HUES64 (cell line): ENCODE measurements around the gene ARHGAP15.

ENCODE experiments used
- H3K27ac ChIP-seq: 2 replicates; pipeline ENCODE4 v1.7.0; 2013; ENCODE audit warnings: low read depth, low read length, inconsistent platforms
- H3K27me3 ChIP-seq: 2 replicates; pipeline ENCODE4 v1.6.1; 2013; ENCODE audit warnings: mild to moderate bottlenecking, low read length; ENCODE audit not compliant: insufficient read depth
- H3K36me3 ChIP-seq: 2 replicates; pipeline ENCODE4 v1.6.1; 2013; ENCODE audit warnings: mild to moderate bottlenecking, low read length; ENCODE audit not compliant: insufficient read depth
- H3K4me1 ChIP-seq: 2 replicates; pipeline ENCODE4 v1.6.1; 2013; ENCODE audit warnings: mild to moderate bottlenecking, low read length, moderate library complexity; ENCODE audit not compliant: insufficient read depth
- H3K4me3 ChIP-seq: 2 replicates; pipeline ENCODE4 v1.5.1; 2013; ENCODE audit warnings: mild to moderate bottlenecking, low read length, moderate library complexity
- H3K9ac ChIP-seq: 2 replicates; pipeline ENCODE4 v1.6.1; 2013; ENCODE audit warnings: mild to moderate bottlenecking, low read depth, low read length
- H3K9me3 ChIP-seq: 2 replicates; pipeline ENCODE4 v1.6.1; 2013; ENCODE audit warnings: low read depth, low read length; ENCODE audit not compliant: insufficient read depth
- WGBS: fragments of 150-250, 120-280 bp; methylation state at CpG from one replicate; pipeline ENCODE4 v1.1.7; 2013; ENCODE audit warnings: missing lambda C conversion rate; 5-methylcytosine and 5-hydroxymethylcytosine counted together

ARHGAP15 gene

GRCh38 chr2:143466391-143466790, 337.2 kb downstream of the ARHGAP15 start:
- Histone ChIP-seq H3K27ac (no peak overlapping the region), H3K4me3 (no peak overlapping the region), H3K36me3 (no peaks in the 10 kb centered on the region), H3K27me3 (no peaks in the 10 kb centered on the region), H3K9ac (no peak overlapping the region), H3K9me3 (no peaks in the 10 kb centered on the region), H3K4me1 (no peaks in the 10 kb centered on the region)
- 100% methylated on average over 1 of the region's 1 CpG for WGBS

DNA sequence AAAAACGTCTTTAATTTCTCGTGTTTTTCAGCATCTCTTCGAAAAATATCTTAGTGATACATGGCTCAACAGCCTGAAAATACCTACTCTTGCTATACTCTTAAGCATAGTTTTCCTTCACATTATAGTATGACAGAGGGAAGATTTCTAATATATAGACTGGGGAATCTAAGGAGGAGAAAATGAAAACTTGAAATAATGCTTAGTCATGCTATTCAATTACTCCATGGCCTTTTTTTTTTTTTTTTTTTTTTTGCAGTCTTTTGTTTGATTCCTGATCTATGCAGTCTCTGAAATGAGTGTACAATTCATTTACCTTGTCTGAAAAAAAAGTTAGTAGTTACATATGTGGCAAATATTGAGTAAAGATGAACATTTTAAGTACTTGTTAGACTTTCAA, 337.8 kb downstream of the ARHGAP15 start:
- Histone ChIP-seq H3K4me3 (no peak overlapping the region), H3K9me3 (no peaks in the 10 kb centered on the region), H3K9ac (no peak overlapping the region), H3K36me3 (no peaks in the 10 kb centered on the region), H3K27ac (no peak overlapping the region; the same call in 1 of the 2 replicates), H3K4me1 (no peaks in the 10 kb centered on the region), H3K27me3 (no peaks in the 10 kb centered on the region)
- 94% methylated on average over 3 of the region's 3 CpGs for WGBS

DNA sequence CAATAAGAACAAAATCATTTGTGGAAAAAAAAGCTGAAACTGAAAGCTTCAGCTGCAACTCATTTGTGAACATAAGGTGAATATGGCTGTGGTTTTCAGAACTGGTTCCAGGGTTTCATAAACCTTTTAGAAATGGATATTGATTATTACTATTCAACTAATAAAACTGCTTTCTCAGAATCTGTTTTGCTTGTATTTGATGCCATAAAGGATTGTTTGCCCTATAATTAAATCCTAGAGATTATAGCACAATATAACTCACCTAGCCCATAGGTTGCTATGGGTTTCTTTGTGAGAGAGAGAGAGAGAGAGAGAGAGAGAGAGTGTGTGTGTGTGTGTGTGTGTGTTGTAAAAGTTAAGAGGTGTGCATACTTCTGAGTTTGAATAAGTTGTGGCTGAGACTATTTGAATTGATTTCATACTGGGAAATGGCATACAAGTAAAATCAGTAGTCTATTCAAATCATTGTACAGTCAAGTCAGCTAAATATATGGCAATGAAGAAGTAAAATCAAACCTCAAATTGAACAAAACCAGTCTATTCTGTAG, 339.2 kb downstream of the ARHGAP15 start:
- no peak overlapping the region for H3K9ac ChIP-seq
- H3K4me1 ChIP-seq = no peaks in the 10 kb centered on the region
- no peak overlapping the region for H3K27ac ChIP-seq
- no peak overlapping the region for H3K4me3 ChIP-seq
- H3K9me3 ChIP-seq = no peaks in the 10 kb centered on the region
- H3K36me3 ChIP-seq = no peaks in the 10 kb centered on the region
- H3K27me3 ChIP-seq = no peaks in the 10 kb centered on the region

DNA sequence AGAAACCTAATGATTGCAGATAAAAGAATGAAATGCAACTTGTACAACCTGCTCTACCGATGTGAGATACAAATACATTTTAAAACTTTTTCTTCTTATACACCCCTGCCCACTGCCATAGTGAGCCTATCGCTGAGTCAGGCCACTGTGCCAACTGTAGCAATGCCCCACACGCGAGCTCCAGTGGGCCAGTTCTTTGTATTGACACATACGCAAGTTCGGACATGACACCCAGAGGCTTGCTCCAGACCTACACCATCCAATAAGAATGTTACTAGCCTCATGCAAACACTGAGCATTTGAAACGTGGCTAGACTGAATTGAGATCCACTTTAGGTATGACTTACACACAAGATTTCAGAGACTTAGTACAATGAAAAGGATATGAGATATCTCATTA, 340.1 kb downstream of the ARHGAP15 start:
- H3K27ac ChIP-seq = no peak overlapping the region

DNA sequence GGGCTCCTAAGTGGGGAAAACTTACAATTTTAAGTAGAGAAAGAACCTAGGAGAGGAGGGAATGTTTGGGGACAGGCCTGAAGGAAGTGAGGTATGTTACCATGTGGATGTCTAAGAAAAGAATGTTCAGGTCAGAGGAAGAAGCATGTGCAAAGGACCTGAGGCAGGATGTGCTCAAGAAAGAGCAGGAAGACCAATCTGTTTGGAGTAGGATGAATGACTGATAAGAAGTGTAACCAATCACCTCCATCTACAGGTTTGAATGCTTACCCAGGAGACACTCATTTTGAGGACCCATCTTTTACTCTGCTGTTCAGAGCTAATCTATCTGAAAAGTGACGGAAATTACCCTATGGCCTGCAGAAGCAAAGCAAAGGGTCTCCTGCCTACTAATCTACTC, 342.3 kb downstream of the ARHGAP15 start:
- Histone ChIP-seq H3K27me3 (no peaks in the 10 kb centered on the region), H3K27ac (no peak overlapping the region), H3K4me3 (no peak overlapping the region), H3K9me3 (no peaks in the 10 kb centered on the region), H3K9ac (no peak overlapping the region), H3K36me3 (no peaks in the 10 kb centered on the region), H3K4me1 (no peaks in the 10 kb centered on the region)
- 96% methylated on average over 1 of the region's 1 CpG for WGBS

More for the DNA sequence above, 340.1 kb downstream of the ARHGAP15 start:
- H3K9me3 ChIP-seq = no peaks in the 10 kb centered on the region
- no peaks in the 10 kb centered on the region for H3K36me3 ChIP-seq
- no peaks in the 10 kb centered on the region for H3K4me1 ChIP-seq
- H3K9ac ChIP-seq = no peak overlapping the region
- H3K4me3 ChIP-seq = no peak overlapping the region
- WGBS = 92% methylated on average over 7 of the region's 7 CpGs
- no peaks in the 10 kb centered on the region for H3K27me3 ChIP-seq

- WGBS = 78% methylated on average over 3 of the region's 3 CpGs
- Histone ChIP-seq H3K9me3 (no peaks in the 10 kb centered on the region), H3K4me3 (no peak overlapping the region), H3K36me3 (no peaks in the 10 kb centered on the region), H3K4me1 (no peaks in the 10 kb centered on the region), H3K9ac (no peak overlapping the region), H3K27me3 (no peaks in the 10 kb centered on the region), H3K27ac (no peak overlapping the region)
Measured at GRCh38 chr2:143473216-143473615, 344.0 kb downstream of the ARHGAP15 start.

- Histone ChIP-seq H3K27me3 (no peaks in the 10 kb centered on the region), H3K9me3 (no peaks in the 10 kb centered on the region), H3K9ac (no peak overlapping the region), H3K4me3 (no peak overlapping the region), H3K36me3 (no peaks in the 10 kb centered on the region), H3K4me1 (no peaks in the 10 kb centered on the region), H3K27ac (no peak overlapping the region)
- WGBS = 100% methylated on average over 3 of the region's 3 CpGs
Measured at GRCh38 chr2:143473820-143474219, 344.6 kb downstream of the ARHGAP15 start.

DNA sequence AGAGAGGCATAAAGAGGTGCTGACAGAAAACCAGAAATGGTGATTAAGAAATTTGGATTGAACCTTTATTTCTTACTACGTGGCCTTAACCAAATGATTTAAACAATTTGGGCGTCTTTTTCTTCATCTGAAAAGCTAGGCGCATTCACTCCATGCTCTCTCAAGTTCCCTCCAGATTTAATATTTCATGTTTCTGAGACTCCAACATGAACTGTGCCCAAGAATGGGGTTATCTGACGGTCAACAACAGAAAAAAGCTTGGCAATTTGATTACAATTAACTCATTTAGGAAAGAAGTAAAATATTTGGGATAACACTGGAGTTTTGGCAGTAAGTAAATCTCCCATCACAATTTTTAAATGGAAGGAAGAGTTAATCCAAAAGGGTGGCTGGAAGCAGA, 345.4 kb downstream of the ARHGAP15 start:
- WGBS = 98% methylated on average over 4 of the region's 4 CpGs
- Histone ChIP-seq H3K4me3 (no peak overlapping the region), H3K9me3 (no peaks in the 10 kb centered on the region), H3K27ac (no peak overlapping the region), H3K4me1 (no peaks in the 10 kb centered on the region), H3K27me3 (0 out of 2 replicates have a peak, but pooled peaks cover 1% of the 10 kb centered on the region), H3K36me3 (no peaks in the 10 kb centered on the region), H3K9ac (no peak overlapping the region)

GRCh38 chr2:143475041-143475776, 346.0 kb downstream of the ARHGAP15 start:
- WGBS = 92% methylated on average over 7 of the region's 7 CpGs
- peaks cover 7% of the 10 kb centered on the region for H3K27me3 ChIP-seq
- peaks cover under 1% of the 10 kb centered on the region; the same call in 1 of the 2 replicates for H3K4me1 ChIP-seq
- no peaks in the 10 kb centered on the region for H3K9me3 ChIP-seq
- H3K4me3 ChIP-seq = no peak overlapping the region
- H3K27ac ChIP-seq = no peak overlapping the region
- no peaks in the 10 kb centered on the region for H3K36me3 ChIP-seq
- no peak overlapping the region for H3K9ac ChIP-seq

DNA sequence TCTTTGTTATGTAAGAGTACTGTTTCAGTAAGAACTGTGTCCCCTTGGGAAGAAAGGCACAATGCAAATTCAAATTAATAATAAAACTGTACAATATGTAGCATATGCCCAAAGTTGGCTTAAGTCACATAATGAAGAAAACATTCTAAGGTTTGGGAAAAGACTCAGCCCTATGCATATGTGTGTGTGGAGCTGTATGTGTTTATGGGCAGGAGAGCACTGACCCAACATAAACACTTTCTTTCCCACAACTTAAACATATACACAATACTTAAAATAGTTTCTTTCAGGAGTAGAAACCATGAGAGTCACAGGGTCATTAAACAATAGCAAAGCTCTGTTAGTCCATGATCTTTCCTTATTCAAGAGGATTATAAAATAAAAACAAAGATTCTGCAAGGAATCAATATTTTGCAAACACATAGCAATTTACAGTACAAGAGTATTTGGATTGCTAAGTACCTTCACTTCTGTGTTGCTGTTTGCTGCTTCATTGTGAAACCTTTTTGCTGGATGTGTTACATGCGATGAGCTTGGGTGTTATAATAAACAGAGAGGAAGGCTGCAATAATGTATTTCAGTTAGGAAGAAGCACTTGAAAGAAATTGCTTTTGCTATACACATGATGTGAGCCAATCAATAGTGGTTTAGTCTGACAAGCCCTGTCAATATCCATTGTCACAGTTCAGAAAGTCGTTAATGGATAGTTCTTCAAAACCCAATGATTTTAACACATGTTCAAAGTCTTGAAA, 347.3 kb downstream of the ARHGAP15 start:
- peaks cover 20% of the 10 kb centered on the region for H3K27me3 ChIP-seq
- no peak overlapping the region for H3K9ac ChIP-seq
- no peak overlapping the region for H3K27ac ChIP-seq
- WGBS = 94% methylated on average over 2 of the region's 2 CpGs
- H3K4me3 ChIP-seq = no peak overlapping the region
- no peaks in the 10 kb centered on the region for H3K9me3 ChIP-seq
- peaks cover 13% of the 10 kb centered on the region for H3K4me1 ChIP-seq
- H3K36me3 ChIP-seq = no peaks in the 10 kb centered on the region

DNA sequence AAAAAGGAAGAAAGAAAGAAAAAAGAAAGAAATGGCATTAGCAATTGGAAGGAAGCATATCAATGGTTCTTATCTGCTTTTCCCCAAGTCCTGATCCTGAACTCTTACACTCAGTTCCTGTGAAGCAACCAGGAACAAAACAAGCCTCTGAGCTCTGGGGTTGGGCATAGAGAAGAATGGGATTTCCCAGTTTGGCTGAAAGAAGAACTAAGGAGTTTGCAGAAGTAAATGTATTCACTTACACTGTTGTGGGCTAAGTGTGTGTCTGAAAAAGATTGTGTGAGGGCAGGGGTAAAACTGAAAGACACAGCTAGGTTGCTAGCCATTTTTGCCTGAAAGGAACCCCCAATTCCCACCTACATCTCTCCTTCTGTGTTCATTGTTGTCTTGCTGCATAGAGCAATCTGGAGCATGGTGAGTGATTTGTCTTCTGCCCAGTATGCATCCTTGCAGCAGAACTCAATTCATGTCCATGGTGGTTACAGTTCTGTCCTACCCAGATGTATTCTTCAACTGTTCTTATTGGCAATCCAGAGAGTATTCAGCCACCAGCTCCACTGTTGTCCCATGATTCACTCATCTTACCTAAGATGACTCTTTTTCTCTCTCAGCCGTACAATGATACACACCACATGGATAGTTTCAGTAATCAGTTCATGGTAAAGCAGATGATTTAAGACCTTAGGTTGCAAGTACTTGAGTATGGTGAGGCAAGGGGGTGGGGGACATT, 348.7 kb downstream of the ARHGAP15 start:
- Histone ChIP-seq H3K36me3 (no peaks in the 10 kb centered on the region), H3K27ac (no peak overlapping the region), H3K9me3 (no peaks in the 10 kb centered on the region), H3K4me3 (no peak overlapping the region), H3K9ac (no peak overlapping the region), H3K4me1 (peaks cover 23% of the 10 kb centered on the region), H3K27me3 (peaks cover 28% of the 10 kb centered on the region)
- WGBS = 100% methylated on average over 1 of the region's 1 CpG
